Astrocyte of the cerebellum (primary cell): Measurements from ENCODE around the gene MKNK1.

Experiments
- DNase-seq: peaks from one replicate; pipeline ENCODE4 v3.0.0-alpha.2; 2011; ENCODE audit warnings: low read depth
- H3K4me3 ChIP-seq: 2 replicates; pipeline ENCODE4 v1.5.1; 2011; ENCODE audit warnings: mild to moderate bottlenecking, low read depth, low read length, moderate library complexity
- in situ Hi-C: cut with HindIII; loops from 2 replicates; pipeline ENCODE4 v1.10.0; 2017; ENCODE audit warnings: low sequenced_read_pairs
- TF ChIP-seq, protein P1 (sequence below): IDR thresholded peaks from 2 replicates; pipeline ENCODE4 v1.5.1; 2012; ENCODE audit warnings: low read length, low read depth, moderate library complexity, mild to moderate bottlenecking; ENCODE audit errors: missing control alignments

MKNK1 gene

DNA sequence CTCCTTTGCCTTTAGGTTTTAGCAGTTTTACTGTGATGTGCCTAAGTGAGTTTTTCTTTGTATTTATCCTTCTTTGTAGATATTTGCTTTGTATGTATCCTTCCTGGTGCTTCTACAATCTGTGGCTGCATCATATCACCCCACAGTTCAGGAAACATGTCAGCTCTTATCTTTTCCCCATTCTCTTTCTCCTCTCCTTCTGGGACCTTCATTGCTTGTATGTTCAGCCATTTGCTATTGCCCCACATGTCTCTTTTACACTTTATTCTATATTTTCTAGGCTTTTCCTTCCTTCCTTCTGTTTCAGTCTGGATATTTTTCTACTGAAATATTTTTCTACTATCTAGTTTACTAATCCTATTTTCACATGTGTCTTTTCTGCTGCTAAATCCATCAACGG lies 67.5 kb downstream of the MKNK1 start:
- DNase-seq, result no peak
- TF ChIP-seq, protein P1, sequence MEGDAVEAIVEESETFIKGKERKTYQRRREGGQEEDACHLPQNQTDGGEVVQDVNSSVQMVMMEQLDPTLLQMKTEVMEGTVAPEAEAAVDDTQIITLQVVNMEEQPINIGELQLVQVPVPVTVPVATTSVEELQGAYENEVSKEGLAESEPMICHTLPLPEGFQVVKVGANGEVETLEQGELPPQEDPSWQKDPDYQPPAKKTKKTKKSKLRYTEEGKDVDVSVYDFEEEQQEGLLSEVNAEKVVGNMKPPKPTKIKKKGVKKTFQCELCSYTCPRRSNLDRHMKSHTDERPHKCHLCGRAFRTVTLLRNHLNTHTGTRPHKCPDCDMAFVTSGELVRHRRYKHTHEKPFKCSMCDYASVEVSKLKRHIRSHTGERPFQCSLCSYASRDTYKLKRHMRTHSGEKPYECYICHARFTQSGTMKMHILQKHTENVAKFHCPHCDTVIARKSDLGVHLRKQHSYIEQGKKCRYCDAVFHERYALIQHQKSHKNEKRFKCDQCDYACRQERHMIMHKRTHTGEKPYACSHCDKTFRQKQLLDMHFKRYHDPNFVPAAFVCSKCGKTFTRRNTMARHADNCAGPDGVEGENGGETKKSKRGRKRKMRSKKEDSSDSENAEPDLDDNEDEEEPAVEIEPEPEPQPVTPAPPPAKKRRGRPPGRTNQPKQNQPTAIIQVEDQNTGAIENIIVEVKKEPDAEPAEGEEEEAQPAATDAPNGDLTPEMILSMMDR, result no peak
- in situ Hi-C loops, result loop anchor here (5.0 kb wide), 1 partner anchor 94 kb away; no protein-coding TSS in a partner anchor
- H3K4me3 ChIP-seq, result no peak overlapping the region

DNA sequence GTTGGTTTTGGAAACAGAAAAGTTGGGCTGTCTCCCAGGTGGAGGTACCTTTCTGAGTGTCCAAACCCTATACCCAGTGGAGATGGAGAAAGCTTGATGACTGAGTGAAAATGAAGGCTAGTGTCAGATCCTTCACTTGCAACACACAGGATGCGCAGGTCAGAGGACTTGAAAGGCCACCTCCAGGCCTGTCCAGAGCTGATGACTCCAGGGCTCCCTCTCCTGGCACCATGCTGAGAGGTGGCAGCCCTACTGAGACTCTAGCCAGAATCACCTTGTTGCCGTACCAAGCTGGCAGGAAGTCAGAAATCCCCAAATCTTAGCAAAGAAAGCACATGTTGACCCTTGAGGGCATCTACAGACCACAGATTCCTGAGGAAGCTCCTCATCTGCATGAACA lies 69.0 kb downstream of the MKNK1 start:
- no peak for DNase-seq
- in situ Hi-C loops, result loop anchor here (5.0 kb wide), 1 partner anchor 93 kb away; no protein-coding TSS in a partner anchor
- TF ChIP-seq, protein P1, result peak; percentile 6
- H3K4me3 ChIP-seq, result no peak overlapping the region

DNA sequence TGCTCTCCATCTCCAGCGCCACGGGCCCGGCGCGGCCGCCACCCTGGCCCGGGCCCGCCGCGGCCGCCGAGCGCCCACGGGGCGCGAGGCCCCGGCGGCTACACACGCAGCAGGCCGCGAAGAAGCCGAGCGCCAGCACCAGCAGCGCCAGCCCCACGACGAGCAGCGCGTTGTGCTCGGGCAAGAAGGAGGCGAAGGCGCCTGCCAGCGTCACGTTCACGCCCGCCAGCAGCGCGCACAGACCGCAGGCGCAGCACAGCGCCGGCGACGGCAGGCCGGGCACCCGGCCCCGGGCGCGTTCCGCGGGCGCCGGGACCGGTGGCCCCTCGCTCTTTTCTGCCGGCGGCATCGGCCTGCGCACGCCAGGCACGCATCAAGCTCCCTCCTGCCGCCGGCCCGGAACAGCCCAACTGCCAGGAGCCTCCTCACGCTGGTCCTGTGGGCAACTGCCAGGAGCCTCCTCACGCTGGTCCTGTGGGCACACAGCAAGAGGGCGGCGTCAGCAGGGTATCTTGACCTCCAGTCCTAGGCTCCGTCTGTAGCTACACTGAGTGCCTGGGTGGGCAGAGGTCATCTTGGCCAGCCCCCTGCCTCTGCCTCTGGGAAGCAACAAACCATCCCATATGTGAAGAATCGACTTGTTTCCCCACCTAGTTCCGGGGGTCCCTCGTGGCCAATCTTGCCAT lies 70.7 kb downstream of the MKNK1 start:
- in situ Hi-C loops, result no loop called here
- no peak for DNase-seq
- TF ChIP-seq, protein P1, result no peak
- no peak overlapping the region for H3K4me3 ChIP-seq

DNA sequence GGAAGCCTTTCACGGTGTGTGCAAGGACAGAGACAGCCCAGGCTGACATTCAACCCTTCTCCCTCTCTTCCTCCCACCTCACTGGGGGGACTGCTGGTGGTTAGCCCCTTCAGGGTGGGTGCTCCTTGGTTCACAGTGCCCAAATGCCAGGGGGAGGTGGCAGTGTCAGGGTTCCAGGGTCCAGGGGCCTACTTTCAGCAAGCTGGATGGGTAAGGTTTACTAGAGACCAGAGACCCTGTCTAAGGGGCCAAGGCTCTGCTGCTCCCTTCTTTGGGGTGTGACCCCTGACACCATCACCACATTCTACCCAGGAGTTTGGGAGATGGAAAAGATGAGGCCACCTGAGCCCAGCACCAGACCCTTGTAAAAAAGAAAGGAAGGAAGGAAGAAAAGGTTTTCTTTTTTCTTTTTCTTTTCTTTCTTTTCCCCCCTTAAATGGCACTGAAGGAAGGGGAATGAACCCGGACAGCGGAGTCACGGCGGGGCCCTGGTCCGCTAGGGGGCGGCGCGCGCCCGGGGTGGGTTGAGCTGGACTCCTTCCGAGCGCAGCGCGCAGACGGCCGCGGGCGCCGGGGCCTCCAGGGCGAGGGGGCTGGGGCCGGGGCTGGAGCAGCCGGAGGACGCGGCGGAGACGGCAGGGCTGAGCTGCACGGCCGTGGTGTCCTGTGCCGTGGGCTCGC lies 71.4 kb downstream of the MKNK1 start:
- DNase-seq, result no peak
- in situ Hi-C loops, result no loop called here
- no peak overlapping the region for H3K4me3 ChIP-seq
- TF ChIP-seq, protein P1, result peak; percentile 75

DNA sequence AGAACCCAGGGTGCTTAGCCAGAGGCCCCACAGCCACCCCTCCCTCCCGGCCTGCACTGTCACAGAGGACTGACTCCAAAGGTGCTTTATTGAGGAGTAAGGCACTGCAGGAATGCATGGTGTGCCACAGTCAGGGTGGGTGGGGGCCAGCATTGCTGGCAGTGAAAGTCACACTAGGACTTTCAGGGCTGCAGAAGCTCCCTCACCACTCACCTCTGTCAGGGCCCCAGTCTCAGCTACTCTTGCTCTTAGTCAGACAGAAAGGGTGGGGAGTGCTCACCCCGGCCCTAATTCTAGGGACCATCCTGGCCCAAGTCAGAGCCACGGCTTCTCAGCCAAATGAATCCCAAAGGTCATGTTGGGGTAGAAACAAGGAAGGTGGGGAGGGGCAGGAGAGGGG lies 72.0 kb downstream of the MKNK1 start:
- DNase-seq, result no peak
- in situ Hi-C loops, result no loop called here
- H3K4me3 ChIP-seq, result no peak overlapping the region
- TF ChIP-seq, protein P1, result no peak

DNA sequence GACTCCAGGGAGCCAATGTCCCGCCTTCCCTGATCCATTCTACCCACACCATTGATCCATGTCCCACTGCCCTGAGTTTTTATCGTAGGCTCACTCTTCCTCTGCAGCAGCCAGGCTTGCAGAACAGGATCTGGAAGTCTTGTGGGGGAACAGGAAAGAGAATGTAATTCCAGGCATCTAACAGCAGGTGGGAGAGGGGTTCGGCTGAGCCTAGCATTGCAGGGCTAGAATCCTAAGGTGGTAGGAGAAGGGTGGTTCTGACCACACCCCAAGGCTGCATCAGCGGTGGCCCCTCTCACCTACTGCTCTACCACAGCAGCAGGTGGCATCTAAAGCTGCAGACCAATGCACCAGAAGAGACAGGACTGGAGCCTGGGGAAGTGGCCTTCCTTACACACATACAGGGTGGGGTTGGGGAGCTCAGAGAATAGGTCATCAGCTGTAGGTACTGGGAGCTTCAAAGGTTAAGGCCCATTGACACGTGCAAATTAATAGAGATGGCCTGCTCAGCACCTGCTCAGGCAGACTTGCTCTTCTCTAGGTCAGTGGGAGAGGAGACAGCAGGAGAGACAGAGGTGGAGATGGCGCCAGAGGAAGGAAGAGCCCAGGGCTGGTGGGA lies 73.2 kb downstream of the MKNK1 start:
- in situ Hi-C loops, result no loop called here
- TF ChIP-seq, protein P1, result peak; percentile 13
- DNase-seq, result no peak
- no peak overlapping the region for H3K4me3 ChIP-seq
